Peyer's patch (tissue), 4 donors: ENCODE measurements around the gene ZFC3H1. TPM values are rescaled to one million over a fixed set of nuclear protein-coding genes. Genes with fewer than 3 reads are reported as not detected.
"Not testable (repeated sequence)": the region's sequence is repeated elsewhere in the genome, so short reads cannot be mapped to it uniquely, and the experiment has no call there.

Experiments
- DNase-seq, 3 donors: peaks; one replicate each; pipeline ENCODE4 v3.0.0-alpha.2; 2017 to 2019
- H3K27ac ChIP-seq, 4 donors: fragments of 200-600 bp; sonication (generic); one replicate each; pipeline ENCODE4 v1.5.1; 2016 to 2019
- H3K27me3 ChIP-seq, 2 donors: fragments of 200-600 bp; sonication (generic); one replicate each; pipeline ENCODE4 v1.5.1; 2019
- H3K36me3 ChIP-seq, 3 donors: fragments of 200-600 bp; sonication (generic); one replicate each; pipeline ENCODE4 v1.5.1; 2016 to 2019
- H3K4me1 ChIP-seq, 4 donors: fragments of 200-600 bp; sonication (generic); one replicate each; pipeline ENCODE4 v1.5.1; 2016 to 2019
- H3K4me3 ChIP-seq, 4 donors: fragments of 200-600 bp; sonication (generic); 1 replicate in 3 of 4; 2 replicates in 1 of 4; pipeline ENCODE4 v1.5.1; 2016 to 2019; ENCODE audit warnings: mild to moderate bottlenecking in 1 of 4
- H3K9me3 ChIP-seq, 4 donors: fragments of 200-600 bp; sonication (generic); one replicate each; pipeline ENCODE4 v1.5.1; 2016 to 2019; ENCODE audit warnings: mild to moderate bottlenecking in 1 of 4
- POLR2A ChIP-seq, 2 donors: fragments of 450-650 bp; IDR thresholded peaks; one replicate each; pipeline ENCODE4 v1.5.1; 2017; ENCODE audit warnings: antibody characterized with exemption in 2 of 2, mild to moderate bottlenecking in 2 of 2, moderate library complexity in 2 of 2
- total RNA-seq, 4 donors: library from RNA; depleted of rRNA; stranded (reverse); fragments of >200 nt; gene quantifications; one replicate each; pipeline ENCODE4 v1.1.0, GENCODE V29; 2016
- TF ChIP-seq, protein P1 (sequence below), 6 experiments: fragments of 450-650 bp in 4 of 6; fragments of 200-600 bp in 2 of 6; sonication (generic) in 1 of 6; IDR thresholded peaks; one replicate each; pipeline ENCODE4 v1.5.1; 2017 to 2019; ENCODE audit warnings: antibody characterized with exemption in 6 of 6, mild to moderate bottlenecking in 3 of 6, moderate library complexity in 1 of 6

ZFC3H1 gene
- total RNA-seq, 4 donors from 2014 or later: 131 to 309 (median 156) TPM

DNA sequence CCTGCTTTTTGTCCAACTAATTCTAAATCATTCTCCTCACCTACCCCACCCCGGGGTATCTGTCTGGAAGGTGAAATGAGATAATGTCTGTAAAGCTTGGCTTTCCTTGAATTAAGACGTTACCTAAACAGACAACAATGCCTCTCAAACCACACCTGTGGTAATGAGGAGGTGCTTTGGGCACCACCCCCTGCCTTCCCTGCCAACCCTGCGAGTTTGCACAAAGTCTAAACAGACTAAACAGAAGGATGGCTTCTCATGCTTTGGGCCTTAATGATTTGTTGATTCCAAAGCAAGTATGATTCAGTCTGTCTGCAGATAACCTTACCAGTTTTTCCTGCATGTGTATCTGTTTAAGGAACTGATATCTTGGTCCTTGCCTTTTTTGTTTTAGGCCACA is 82.4 kb downstream of the ZFC3H1 start:
- Histone ChIP-seq H3K36me3 (no peaks in the 10 kb centered on the region), H3K27ac (no peak overlapping the region), H3K4me1 (no peaks in the 10 kb centered on the region), H3K9me3 (no peaks in the 10 kb centered on the region), H3K4me3 (no peak overlapping the region), H3K27me3 (no peaks in the 10 kb centered on the region)
- TF ChIP-seq, protein P1, sequence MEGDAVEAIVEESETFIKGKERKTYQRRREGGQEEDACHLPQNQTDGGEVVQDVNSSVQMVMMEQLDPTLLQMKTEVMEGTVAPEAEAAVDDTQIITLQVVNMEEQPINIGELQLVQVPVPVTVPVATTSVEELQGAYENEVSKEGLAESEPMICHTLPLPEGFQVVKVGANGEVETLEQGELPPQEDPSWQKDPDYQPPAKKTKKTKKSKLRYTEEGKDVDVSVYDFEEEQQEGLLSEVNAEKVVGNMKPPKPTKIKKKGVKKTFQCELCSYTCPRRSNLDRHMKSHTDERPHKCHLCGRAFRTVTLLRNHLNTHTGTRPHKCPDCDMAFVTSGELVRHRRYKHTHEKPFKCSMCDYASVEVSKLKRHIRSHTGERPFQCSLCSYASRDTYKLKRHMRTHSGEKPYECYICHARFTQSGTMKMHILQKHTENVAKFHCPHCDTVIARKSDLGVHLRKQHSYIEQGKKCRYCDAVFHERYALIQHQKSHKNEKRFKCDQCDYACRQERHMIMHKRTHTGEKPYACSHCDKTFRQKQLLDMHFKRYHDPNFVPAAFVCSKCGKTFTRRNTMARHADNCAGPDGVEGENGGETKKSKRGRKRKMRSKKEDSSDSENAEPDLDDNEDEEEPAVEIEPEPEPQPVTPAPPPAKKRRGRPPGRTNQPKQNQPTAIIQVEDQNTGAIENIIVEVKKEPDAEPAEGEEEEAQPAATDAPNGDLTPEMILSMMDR (IDR thresholded peaks at IDR 0.05): no peak
- no peak for TF ChIP-seq POLR2A (IDR thresholded peaks at IDR 0.05)
- DNase-seq: no peak

DNA sequence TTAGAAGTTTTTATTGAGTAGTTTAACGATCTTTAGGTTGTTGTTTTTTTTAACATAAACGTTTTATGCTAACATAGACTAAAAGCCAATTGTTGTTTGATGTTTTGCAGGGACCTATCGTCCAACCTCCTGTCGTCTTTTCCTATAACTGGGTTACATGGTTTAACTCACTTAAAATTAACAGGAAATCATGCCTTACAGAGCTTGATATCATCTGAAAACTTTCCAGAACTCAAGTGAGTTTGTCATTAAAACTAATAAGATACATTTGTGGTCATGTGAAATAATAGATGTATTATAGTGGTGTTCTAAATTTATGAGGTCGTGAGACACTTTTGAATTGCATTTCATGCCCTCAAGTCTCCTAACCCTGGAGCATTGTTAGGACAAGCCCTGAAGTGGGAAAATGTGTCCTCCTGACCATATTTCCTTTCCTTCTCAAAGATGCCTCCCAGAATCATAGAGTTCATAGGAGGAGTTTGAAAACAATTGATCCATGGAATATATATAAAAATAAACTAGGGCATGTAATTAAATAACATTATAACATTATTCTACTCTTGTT is 84.9 kb downstream of the ZFC3H1 start:
- Histone ChIP-seq H3K9me3 (no peaks in the 10 kb centered on the region), H3K4me3 (no peak overlapping the region), H3K36me3 (no peaks in the 10 kb centered on the region), H3K27ac (no peak overlapping the region), H3K4me1 (no peaks in the 10 kb centered on the region), H3K27me3 (no peaks in the 10 kb centered on the region)
- DNase-seq: no peak
- TF ChIP-seq, protein P1 (IDR thresholded peaks at IDR 0.05): no peak
- TF ChIP-seq POLR2A (IDR thresholded peaks at IDR 0.05): no peak

DNA sequence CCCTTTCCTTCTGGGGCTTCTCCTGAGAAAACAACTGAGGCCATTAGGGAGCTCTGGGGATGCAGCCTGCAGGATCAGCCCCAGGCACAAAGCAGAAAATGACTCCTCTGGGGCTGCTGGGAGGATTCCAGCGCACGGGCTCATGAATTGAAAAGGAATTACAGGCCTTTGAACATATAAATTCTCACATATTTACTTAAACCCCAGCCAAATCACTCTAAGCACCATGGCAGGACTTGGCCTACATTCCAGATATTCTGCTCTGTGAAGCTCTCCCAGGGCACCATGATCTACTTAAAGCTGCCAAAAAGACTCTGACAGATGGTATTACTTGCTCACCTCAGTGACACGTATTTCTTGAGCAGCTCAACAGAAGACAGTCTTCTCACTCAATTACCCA is 87.2 kb downstream of the ZFC3H1 start:
- no peaks in the 10 kb centered on the region for H3K9me3 ChIP-seq
- H3K4me3 ChIP-seq: no peak overlapping the region
- H3K36me3 ChIP-seq: no peaks in the 10 kb centered on the region
- H3K27ac ChIP-seq: no peak overlapping the region
- TF ChIP-seq, protein P1 (IDR thresholded peaks at IDR 0.05): no peak
- no peak for TF ChIP-seq POLR2A (IDR thresholded peaks at IDR 0.05)
- DNase-seq: no peak
- H3K27me3 ChIP-seq: no peaks in the 10 kb centered on the region
- H3K4me1 ChIP-seq: no peaks in the 10 kb centered on the region

DNA sequence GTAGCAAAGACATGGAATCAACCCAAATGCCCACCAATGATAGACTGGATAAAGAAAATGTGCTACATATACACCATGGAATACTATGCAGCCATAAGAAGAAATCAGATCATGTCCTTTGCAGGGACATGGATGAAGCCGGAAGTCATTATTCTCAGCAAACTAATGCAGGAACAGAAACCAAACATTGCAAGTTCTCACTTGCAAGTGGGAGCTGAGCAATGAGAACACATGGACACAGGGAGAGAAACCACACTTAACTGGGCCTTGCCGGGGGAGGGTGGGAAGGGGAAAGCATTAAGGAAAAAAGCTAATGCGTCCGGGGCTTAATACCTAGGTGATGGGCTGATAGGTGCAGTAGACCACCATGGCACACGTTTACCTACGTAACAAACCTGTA is 93.8 kb downstream of the ZFC3H1 start:
- H3K27me3 ChIP-seq, H3K4me1 ChIP-seq, H3K9me3 ChIP-seq, H3K4me3 ChIP-seq, H3K36me3 ChIP-seq, DNase-seq, H3K27ac ChIP-seq: not testable (repeated sequence)

DNA sequence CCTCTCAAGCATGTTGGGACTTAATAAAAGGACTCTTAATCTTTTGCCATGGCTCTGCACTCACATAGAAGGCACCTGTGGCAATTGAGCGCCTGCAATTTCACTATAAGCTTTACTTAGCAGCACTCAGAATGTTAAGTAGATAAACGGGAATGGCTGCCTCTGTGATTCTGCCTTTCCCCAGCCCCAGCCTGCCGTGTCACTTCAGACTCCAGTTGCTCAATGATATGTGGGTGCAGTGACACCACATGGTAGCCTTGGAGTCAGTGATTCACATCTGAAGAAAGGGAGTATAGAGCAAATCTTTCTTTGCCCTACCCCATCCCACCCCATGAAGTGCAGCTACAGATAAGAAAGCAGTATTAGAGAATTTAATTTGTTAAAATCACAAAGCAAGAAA is 96.1 kb downstream of the ZFC3H1 start:
- no peak overlapping the region for H3K4me3 ChIP-seq
- H3K27me3 ChIP-seq: no peaks in the 10 kb centered on the region
- TF ChIP-seq, protein P1 (IDR thresholded peaks at IDR 0.05): no peak
- TF ChIP-seq POLR2A (IDR thresholded peaks at IDR 0.05): no peak
- no peak overlapping the region for H3K27ac ChIP-seq
- no peaks in the 10 kb centered on the region for H3K4me1 ChIP-seq
- no peaks in the 10 kb centered on the region for H3K9me3 ChIP-seq
- DNase-seq: no peak
- H3K36me3 ChIP-seq: no peaks in the 10 kb centered on the region

DNA sequence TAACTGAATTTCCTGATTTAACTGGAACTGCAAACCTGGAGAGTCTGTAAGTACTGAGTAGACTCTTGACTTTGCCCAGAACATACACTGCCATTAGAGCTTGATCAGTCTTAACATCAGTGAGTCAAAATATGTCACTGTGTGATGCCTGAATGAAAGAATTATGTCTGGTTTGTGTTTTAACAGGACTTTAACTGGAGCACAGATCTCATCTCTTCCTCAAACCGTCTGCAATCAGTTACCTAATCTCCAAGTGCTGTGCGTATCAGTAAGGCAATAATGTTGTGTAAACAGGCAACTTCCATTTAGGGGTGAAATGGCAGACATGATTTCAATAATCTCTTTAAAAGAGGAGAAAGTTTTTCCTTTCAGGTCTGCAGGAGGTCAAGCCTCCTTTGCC is 97.0 kb downstream of the ZFC3H1 start:
- Histone ChIP-seq H3K27ac (no peak overlapping the region), H3K4me3 (no peak overlapping the region), H3K4me1 (no peaks in the 10 kb centered on the region), H3K9me3 (no peaks in the 10 kb centered on the region), H3K36me3 (no peaks in the 10 kb centered on the region), H3K27me3 (no peaks in the 10 kb centered on the region)
- no peak for DNase-seq
- TF ChIP-seq POLR2A (IDR thresholded peaks at IDR 0.05): no peak
- TF ChIP-seq, protein P1 (IDR thresholded peaks at IDR 0.05): no peak
